ENCODE measurements around the gene SECTM1. TPM values are rescaled to one million over a fixed set of nuclear protein-coding genes. Genes with fewer than 3 reads are reported as not detected.

SECTM1 gene
- total and polyA plus RNA-seq, 9 of the 15 experiments (the other 6 are each of a cell fraction or from before 2014, with no cell fraction given), result 0.11 to 0.46 (median 0.18) TPM; not detected in 6

- TF ChIP-seq ZNF277 (CRISPR knock-in tag; IDR thresholded peaks at IDR 0.05; ENCODE audit: borderline replicate concordance) (no peak), MED1 (CRISPR knock-in tag; IDR thresholded peaks at IDR 0.05; ENCODE audit: borderline replicate concordance) (no peak), DIDO1 (tag; IDR thresholded peaks at IDR 0.05; ENCODE audit: low read depth) (no peak), MAFK (IDR thresholded peaks at IDR 0.05; ENCODE audit: low read length) (no peak), EHMT2 (IDR thresholded peaks at IDR 0.05) (no peak), MNT (conservative IDR thresholded peaks at IDR 0.05) (no peak), TSC22D4 (tag; IDR thresholded peaks at IDR 0.05) (no peak)
These were observed 12.3 kb downstream of the SECTM1 start (continued) for GRCh38 chr17:82320956-82321927.
